NAMALWA (cell line): Measurements from ENCODE around the gene TBC1D22A.
A peak's percentile ranks its signal among the peaks of the same experiment; 100 is the strongest.

Source experiments
- DNase-seq: peaks from one replicate; pipeline ENCODE4 v3.0.0-alpha.2; 2015; ENCODE audit warnings: low spot score

Gene TBC1D22A

DNA sequence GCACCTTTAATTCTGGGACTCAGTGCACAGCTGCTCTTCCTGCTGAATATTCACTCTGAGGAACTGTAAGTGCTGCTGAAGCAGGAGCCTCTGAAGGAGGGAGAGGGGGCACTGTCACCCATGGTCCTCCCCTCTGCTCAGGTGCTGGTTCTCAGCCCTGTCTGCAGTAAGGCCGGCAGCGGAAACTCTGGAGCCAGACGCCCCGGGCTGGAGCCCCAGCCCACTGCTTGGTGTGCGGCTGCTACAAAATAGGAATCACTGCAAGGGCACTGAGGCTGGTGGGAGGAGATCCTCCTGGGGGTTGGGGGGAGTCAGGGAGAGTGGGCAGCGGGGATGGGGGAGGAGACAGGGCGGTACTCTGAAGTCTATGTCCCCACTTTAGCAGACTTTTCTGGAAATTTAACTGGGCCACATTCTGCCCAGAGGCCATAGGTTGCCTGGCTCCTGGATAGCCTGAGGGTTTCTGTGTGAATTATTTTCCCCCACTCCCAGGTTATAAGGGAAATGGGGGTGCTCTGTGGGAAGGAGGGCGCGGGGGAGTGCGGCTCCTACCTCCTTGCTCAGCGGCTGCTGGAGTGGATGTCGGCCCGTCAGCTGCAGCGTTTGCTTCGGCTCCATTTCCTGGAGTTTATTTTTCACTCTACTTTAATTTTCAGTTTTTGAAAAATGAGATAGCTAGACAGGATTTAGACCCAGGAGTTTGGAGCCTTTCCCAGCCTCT is 33.6 kb downstream of the TBC1D22A start:
- DNase-seq: no peak

DNA sequence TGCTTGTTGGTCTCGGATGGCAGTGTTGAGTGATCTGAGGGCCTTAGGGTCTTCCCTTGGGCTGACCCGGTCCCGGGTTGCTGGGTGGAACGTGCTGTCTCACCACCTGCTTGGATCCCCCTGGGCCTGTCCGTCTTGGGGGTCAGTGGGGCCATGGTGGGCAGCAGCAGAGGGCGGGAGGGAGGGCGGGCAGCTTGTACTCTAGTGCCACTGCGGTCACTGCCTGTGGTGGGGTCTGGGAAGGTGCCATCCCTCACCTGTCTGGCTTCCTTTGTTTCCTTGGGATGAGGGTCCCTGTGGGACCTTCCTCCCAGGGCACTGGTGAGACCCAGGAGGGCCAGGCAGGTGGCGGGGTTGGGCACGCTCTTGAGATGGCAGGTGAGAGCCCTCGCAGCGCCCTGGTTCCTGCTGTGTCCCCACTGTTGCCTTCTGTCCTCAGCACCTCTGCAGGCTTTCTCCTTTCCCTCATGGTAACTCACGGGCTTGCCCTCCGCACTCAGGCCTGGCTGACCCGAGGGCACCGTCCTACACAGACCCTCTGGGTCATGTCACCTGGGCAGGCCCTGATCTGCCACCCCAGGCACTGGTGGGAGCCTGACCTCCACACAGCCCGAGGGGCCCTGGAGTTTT is 34.2 kb downstream of the TBC1D22A start:
- no peak for DNase-seq

DNA sequence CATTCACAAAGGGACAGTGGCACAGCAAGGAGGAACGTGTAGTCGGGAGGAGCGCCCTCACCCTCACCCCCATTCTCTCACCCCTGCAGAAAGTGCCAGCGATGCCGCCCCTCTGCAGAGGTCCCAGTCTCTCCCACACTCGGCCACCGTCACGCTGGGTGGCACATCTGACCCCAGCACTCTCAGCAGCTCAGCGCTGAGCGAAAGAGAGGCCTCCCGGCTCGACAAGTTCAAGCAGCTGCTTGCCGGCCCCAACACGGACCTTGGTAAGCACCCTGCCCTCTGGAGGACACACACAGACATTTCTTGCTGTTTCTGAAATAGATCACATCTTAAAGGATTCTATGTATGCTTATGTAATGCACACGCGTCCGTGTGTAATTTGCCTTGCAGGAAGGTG is 34.9 kb downstream of the TBC1D22A start:
- peak; percentile 57 for DNase-seq

DNA sequence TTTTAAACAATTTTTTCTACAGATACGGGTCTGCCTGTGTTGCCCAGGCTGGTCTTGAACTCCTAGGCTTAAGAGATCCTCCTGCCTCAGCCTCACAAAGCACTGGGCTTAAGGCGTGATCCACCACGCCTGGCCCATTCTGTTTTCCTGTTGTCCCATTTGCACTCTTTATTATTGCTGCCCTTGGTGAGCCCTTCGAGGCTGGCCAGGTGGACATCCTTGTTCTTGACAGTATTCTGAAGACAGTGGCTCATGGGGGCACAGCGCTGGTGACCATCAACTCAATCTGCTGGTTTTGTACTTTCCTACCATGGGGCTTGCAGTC is 35.6 kb downstream of the TBC1D22A start:
- no peak for DNase-seq

DNA sequence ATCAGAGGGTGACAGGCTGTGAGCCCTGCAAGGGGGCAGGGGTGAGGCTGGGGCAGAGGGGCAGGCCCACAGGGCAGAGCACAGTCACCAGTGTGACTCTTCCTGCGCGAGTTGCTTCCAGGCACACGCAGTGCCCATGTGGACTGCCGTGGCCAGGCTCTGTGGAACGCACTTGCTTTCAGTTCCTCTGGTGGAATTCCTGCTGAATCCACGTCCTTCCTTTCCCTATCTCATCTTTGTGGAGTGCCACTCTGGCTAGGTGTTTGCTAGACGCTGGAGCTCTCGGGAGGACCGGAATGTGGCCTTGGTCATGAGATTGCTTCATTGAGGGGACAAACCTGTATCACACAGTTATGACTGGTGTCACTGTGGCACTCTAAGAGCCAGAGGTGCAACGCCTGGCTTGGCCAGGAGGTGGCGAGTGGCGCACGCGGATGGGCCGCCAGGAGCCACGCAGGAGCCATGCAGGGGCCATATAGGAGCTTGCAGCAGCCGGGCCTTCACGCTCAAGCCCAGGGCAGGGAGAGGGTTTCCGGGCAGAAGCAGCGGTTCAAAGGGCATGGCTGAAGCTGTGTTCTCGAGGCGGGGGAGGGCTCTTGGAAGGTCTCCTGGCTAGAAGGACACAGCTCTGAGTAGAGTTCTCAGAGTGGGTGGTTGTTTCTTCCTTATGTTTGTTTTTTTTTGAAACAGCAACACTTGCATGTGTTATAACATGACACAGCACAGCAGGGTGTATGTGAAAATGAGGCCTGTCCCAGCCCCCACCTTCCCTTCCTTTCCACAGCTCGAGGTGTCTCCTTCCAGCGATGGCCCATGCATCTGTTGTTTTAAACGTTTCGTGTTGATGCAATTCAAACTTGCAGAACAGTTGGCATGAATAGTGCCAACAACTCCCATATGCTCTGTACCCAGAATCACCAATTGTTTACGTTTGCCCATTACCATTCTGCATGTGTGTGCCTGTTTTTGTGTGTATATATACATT is 36.2 kb downstream of the TBC1D22A start:
- peak; percentile 86 for DNase-seq

DNA sequence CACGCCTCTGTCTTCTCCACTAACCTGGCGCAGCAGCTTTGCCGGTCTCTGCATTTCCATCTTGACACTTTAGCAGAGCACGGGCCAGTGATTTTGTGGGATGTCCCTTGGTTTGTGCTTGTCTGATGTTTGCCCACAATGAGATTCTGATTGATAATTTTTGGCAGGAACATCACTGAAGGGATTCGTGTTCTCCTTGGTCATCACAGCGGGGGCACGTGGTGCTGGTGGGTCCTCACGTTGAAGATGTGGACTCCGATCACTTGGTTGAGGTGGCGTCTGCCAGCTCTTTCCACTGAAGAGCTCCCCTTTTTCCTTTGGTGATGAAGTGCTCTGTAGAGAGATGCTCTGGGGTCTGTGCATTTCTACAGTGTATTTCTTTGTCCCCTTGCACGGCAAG is 37.2 kb downstream of the TBC1D22A start:
- no peak for DNase-seq

DNA sequence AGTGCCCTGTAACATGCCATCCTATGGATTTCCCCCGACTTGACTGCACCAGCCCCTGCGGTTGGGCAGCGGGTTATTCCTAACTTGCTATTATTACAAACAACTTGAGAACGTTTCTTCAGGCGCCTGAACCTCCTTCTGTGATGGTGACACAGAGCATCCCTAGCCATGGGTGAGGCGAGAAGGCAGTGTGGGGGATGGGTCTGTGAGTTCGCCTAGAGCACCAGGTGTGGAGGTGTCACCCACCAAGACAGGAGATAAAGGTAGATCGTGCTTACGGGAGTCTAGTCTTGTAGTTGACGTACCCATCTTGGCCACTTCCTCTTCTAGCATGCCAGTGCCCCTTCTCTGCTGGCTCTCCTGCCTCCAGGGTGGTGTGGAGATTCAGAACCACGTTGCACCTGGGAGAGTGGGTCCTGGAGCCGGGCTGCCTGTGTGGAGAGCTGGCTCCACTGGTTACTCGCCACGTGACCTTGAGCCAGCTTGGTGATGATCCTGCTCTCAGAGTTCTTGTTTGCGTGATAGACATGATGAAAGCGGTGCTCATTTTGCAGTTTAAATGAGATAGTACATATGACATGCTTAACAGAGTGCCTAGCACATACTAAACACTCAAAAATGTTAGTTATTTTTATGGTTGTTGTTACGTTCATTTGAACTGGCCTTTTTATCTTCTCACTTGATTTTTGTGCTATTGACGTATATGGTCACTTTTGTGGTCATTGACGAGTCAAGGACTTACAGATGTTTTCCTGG is 37.8 kb downstream of the TBC1D22A start:
- no peak for DNase-seq

DNA sequence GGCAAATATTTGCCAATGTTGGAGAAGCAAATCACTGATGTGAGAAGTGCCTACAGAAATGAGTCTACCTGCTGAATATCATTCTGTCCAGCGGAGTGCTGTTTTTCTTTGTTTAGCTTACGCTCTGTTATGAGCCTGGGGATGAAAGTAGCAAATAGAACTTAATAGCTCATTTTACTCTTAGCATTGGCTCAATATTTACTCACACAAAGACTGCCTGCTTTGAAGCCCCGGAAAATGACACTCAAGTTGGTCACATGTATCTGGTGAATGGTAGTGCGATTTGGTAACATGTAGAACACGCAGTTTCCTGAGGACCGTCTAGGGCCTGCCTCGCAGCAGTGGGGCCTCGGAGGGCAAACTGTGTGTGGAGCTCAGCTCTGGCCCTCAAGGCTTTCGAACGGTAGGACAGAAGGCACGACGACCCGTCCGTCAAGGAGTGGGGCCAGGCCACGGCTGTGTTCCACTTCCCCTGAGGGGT is 38.9 kb downstream of the TBC1D22A start:
- no peak for DNase-seq

DNA sequence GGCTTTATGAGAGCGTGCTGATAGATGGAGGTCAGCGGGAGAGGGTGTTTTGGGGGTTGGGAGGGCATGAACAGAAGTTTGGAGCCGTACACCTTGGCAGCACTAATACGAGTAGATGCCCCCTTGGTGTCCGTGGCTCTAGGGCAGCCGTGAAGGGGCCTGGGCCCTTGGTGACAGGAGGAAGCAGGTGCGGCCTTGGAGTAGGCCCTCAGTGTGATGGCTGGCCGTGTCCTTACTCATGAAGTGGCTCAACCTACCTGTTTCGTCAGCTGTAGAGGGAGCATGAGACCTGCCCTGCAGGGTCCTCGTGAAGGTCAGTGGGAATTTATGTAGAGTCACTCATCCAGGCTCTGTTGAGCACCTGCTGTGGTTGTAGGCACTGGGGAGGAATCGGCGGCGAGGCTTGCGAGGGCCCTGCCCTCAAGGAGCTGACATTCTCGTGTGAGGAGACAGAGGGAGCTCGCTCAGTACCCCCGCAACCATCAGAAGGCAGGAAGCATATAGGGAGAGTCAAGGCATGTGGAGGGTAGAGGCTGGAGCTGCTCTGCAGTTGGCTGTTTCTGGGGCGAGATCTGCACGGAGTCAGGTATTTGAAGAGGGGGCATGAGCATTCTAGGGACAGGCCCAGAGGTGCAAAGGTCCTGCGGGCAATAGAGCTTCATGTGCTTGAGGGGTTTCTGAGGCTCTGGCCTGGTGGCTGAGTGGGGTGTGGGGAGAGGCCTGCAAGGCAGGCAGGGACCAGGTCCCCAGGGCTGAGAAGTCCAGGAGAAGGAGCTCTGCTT is 39.6 kb downstream of the TBC1D22A start:
- DNase-seq: no peak

DNA sequence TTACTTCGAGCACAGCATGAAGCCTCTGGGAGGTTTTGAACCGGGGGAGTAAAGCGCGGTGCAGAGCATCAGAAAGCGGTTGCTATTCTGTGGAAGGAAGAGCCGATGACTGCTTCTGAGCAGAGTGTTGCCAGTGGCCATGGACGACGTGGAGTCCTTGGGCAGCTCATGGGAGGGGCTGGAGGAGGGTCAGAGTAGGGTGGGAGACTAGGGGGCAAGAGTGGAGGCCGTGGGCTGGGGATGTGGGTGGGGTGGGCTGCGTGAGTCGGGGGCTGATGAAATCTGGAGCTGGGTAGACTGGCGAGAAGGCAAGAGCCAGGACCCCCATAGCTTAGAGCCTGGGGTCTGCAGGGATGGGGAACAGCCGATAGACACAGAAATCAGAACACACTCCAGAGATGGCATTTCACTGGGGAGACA is 40.2 kb downstream of the TBC1D22A start:
- DNase-seq: no peak

DNA sequence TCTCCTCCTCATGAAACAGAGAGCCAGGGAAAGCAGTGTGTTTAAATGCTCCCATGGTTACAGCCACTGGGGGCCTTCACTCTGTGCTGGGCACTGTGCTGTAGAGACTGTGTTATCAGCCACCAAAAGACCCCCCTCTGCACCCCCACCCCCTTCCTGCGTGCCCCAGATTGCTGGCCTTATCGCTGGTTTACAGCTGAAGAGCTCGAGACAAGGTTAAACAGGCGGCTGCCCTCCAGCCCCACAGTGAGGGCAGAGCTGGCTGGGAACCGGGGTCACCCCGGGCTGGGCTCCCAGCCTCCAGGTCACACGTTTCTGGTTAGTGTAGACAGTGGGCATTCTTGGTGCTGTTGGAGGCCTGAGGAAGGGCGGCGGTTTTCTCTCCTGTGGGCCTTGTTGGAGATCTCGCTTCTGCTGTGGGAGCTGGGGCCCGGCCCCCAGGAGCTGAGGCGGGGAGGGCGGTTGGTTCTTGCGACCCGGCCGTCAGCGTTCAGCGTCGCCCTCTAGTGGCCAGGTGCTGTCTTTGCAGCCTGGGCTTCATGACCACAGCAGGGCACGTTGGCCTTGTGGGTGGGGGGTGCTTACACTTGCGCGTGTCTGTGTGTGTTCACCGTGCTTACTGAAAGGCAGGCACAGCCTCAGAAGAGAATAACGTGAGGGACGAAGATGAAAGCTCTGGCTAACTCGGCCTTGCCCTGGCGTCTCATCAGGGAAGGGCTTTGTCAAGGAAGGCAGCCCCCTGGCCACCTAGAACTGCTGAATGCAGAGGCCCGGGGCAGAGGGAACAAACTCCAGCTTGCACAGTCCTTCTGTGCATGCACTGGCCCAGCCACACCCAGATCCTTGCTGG is 40.8 kb downstream of the TBC1D22A start:
- DNase-seq: peak; percentile 71

DNA sequence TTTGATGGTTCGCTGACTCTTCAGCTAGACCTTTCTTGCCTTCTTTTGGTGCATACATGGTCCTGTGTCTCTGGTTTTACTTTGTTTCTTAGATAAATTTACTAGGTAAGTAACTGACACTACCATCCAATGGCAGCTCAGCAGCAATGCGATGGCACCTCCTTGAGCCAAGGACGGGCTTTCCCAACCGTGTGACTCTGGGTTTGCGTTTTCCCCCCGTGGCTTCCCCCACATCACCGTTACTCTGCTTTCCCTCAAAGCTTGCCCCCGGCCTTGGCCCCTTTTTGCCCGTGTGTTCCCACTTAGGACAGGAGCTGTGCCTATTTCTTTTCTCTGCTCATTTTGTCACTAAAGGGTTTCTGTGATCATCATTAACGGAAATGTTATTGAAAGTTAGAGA is 41.5 kb downstream of the TBC1D22A start:
- no peak for DNase-seq

DNA sequence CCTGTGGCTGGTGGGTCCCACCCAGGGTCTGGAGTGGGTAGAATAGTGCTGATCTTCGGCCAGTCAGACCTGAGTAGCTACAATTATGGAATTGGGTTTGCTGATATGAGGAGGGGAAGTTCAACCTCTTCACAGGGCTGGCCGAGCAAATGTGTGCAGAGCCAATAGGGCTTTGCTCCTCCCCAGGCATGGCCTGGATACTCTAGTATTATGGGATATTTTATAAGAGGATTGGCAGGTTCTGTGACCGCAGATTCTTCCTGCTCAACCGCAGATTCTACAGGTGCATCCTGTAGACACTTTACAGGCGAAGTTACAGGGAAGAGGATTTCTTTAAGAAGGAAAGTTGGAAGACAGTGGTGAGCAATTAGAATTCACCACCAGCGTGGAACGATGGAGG is 44.3 kb downstream of the TBC1D22A start:
- no peak for DNase-seq

DNA sequence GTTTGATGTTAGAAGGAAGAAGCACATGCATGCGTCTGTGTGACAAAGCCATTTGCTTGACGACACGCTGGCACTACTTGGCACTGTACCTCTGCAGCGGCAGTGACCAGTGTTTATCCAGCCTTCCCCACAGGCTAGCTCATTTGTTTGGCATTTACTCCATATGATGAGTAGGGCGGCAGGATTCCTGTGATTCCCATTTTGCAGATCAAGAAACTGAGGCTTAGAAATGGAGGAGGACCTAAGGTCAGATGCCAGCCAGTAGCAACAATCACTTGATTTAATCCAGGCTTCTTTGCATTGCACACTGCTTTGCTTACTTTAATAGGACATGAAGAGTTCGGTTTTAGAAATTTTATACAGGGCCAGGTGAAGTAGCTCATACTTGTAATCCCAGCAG is 45.0 kb downstream of the TBC1D22A start:
- DNase-seq: no peak

DNA sequence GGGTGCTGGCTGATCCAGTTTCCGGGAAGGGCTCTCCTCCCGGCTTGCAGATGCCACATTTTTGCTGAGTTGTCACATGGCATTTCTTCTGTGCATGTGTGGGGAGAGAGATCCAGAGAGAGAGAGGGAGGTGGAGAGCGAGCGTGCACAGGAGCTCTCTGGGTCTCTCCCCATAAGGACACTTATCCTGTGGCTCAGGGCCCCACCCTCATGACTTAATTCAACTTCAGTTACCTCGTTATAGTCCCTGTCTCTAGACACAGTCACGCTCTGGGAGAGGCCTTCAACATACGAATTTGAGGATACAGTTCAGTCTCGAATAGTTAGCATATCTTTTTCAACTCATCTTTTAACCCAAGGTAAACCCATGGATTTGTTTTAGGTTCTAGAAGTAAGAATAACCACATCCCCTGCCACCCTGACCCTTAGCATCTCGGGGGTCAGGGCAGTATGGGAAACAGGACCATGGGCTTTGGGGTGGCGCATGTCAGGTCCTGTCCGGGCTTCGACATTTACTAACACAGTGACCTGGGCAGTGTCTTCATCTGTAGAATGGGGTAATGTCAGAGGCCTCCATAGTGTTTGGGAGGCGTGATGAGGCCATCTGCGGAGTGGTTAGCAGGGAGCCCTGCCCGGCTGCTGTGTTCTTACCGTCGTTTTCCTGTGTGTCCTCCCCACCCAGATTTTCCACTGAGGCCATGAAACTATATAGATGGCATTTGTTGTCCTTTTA is 46.9 kb downstream of the TBC1D22A start:
- no peak for DNase-seq

DNA sequence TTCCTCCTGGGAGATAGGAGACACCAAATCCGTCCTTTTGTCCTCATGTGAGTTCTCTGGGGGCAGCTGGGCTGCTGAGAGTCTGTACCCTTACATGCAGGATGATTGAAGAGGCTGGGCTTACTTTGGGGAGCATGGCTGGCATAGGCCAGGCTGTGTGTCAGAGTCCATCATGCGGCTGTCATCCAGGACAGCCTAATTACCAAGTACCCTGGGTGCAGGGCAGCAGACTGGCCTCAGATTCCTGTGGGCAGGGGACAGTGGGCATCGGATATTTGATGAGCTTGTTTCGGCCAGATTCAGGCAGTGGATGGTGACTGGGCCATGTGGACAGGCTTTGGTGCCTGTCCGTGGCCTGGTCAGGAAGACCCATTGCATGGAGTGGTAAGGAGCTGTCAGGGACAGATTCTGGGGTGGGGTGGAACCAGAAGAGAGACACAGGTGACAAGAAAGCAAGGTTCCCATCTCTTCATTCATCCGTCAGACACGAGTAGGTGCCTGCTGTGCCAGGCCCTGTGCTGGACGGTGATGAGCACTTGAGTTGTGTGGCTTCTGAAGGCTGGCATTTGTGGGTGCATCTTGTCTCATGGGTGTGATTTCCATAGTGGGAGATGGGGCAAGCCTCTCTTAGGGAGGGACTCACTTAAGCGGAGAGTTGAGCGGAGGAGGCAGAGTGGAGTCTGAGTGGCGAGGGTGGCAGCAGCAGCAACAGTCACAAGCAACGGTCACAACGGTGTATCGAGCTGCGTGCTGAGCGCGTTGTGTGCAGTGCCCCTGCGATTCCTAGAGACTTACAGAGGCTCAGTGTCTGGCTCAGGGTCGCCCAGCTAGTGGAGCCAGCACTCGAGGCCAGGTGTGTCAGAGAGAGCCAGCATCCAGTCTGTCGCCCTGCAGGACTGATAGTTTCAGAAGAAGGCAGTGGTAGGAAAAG is 48.7 kb downstream of the TBC1D22A start:
- no peak for DNase-seq

DNA sequence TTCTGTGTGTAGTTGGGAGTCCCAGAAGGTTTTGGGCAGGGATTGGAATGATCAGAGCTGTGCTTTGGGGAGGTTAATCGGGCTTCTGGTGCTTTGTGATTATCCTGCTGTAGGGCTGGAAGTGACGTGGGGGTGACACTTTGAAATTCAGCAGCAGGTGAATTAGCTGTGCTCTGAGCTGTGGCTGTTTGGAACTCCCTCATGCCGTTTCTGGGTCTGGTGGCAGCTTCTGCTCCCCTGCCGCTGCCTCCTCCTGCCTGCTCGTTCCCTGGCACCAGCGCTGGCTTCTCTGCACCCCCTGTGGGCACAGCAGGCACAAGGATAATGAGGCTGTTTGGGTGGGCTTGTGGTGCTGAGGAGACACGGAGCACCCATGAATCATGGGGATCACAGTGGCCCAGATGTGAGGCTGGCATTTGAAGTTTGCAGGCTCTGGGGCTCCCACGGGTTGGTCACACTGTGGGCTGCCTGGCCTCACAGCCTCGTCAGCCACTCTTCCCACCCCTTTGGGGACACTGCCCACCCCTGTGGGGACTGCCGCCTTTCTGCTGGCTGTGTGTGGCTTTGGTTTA is 49.7 kb downstream of the TBC1D22A start:
- DNase-seq: no peak

DNA sequence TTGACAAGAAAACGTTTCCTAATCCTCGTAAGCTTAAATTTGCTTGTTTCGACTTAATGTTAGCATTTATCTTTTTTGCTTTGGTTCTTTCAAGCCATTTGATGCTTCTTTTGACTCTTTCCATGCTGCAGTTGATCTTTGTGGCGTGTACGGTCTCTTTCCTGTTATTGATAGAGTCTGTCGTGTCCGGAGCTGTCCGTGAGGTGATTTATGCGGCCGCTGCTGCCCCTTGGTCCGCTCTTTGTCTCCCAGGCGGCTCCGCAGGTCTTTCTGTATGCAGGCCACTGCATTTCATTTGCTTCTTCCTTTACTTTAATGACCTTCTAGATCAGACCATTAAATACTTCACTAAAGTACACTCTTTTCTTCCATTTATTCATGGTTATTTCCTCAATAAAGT is 50.3 kb downstream of the TBC1D22A start:
- DNase-seq: no peak
